ENCODE data around the gene CACNA1A. TPM values are rescaled to one million over a fixed set of nuclear protein-coding genes. Genes with fewer than 3 reads are reported as not detected.

The CACNA1A gene
- total RNA-seq, 2 experiments from 2014 or later, result 1.4 to 2.1 TPM

GRCh38 chr19:13220847-13221246, 285.4 kb downstream of the CACNA1A start:
- no peak overlapping the region for H3K27ac Mint-ChIP-seq
- ATAC-seq (no peak), DNase-seq (no peak)
- H3K9me3 Mint-ChIP-seq (ENCODE audit: low read depth), result no peaks in the 10 kb centered on the region
- CTCF ChIA-PET, result interaction anchor here (0.7 kb wide), 1 partner anchor 14 kb away, joined by 3 read pairs; no protein-coding TSS in a partner anchor
- H3K27me3 Mint-ChIP-seq, result peaks cover 3% of the 10 kb centered on the region
- no peak overlapping the region for H3K4me3 Mint-ChIP-seq
- H3K36me3 Mint-ChIP-seq, result no peaks in the 10 kb centered on the region
- peaks cover 12% of the 10 kb centered on the region for H3K4me1 Mint-ChIP-seq

GRCh38 chr19:13215572-13216380, 290.5 kb downstream of the CACNA1A start:
- DNase-seq, result peak; percentile 69
- Mint-ChIP-seq H3K27me3 (no peaks in the 10 kb centered on the region), H3K36me3 (no peaks in the 10 kb centered on the region), H3K4me1 (peaks cover 15% of the 10 kb centered on the region), H3K4me3 (peak overlapping the region; percentile 59), H3K27ac (peak overlapping the region; percentile 75), H3K9me3 (ENCODE audit: low read depth) (no peaks in the 10 kb centered on the region)
- CTCF ChIA-PET, result interaction anchor here (0.6 to 3.7 kb wide), 9 partner anchors 14 to 107 kb away, joined by 3 to 18 read pairs (median 4); no protein-coding TSS in a partner anchor
- ATAC-seq, result peak; percentile 66

- H3K4me1 Mint-ChIP-seq, result peaks cover 13% of the 10 kb centered on the region
- no peak overlapping the region for H3K27ac Mint-ChIP-seq
- H3K27me3 Mint-ChIP-seq, result no peaks in the 10 kb centered on the region
- H3K4me3 Mint-ChIP-seq, result no peak overlapping the region
- H3K9me3 Mint-ChIP-seq (ENCODE audit: low read depth), result no peaks in the 10 kb centered on the region
- H3K36me3 Mint-ChIP-seq, result no peaks in the 10 kb centered on the region
- ATAC-seq, result no peak
- DNase-seq, result no peak
- CTCF ChIA-PET, result interaction anchor here (0.7 to 5.9 kb wide), 10 partner anchors 19 to 696 kb away, joined by 3 to 31 read pairs (median 4); no protein-coding TSS in a partner anchor
Observed at GRCh38 chr19:13214036-13214730, 292.1 kb downstream of the CACNA1A start.

GRCh38 chr19:13212759-13213330, 293.4 kb downstream of the CACNA1A start:
- no peak overlapping the region for H3K27ac Mint-ChIP-seq
- H3K4me1 Mint-ChIP-seq, result peaks cover 19% of the 10 kb centered on the region
- CTCF ChIA-PET, result interaction anchor here (0.8 to 5.9 kb wide), 8 partner anchors 9 to 375 kb away, joined by 3 to 31 read pairs (median 3); no protein-coding TSS in a partner anchor
- no peaks in the 10 kb centered on the region for H3K36me3 Mint-ChIP-seq
- DNase-seq (peak; percentile 85), ATAC-seq (peak; percentile 59)
- H3K9me3 Mint-ChIP-seq (ENCODE audit: low read depth), result no peaks in the 10 kb centered on the region
- no peaks in the 10 kb centered on the region for H3K27me3 Mint-ChIP-seq
- no peak overlapping the region for H3K4me3 Mint-ChIP-seq

GRCh38 chr19:13211426-13212308, 294.6 kb downstream of the CACNA1A start:
- Mint-ChIP-seq H3K27me3 (no peaks in the 10 kb centered on the region), H3K4me1 (peaks cover 17% of the 10 kb centered on the region), H3K27ac (no peak overlapping the region), H3K4me3 (no peak overlapping the region), H3K36me3 (no peaks in the 10 kb centered on the region), H3K9me3 (ENCODE audit: low read depth) (no peaks in the 10 kb centered on the region)
- CTCF ChIA-PET, result interaction anchor here (0.6 to 5.9 kb wide), 8 partner anchors 8 to 195 kb away, joined by 3 to 31 read pairs (median 4); partner anchors contain the start of genes IER2 and STX10
- DNase-seq (no peak), ATAC-seq (no peak)

- CTCF ChIA-PET, result interaction anchor here (0.9 to 5.9 kb wide), 5 partner anchors 16 to 60 kb away, joined by 3 to 31 read pairs (median 5); partner anchors contain the start of genes IER2 and STX10
- no peak overlapping the region for H3K27ac Mint-ChIP-seq
- DNase-seq (no peak), ATAC-seq (no peak)
- peaks cover 13% of the 10 kb centered on the region for H3K4me1 Mint-ChIP-seq
- no peak overlapping the region for H3K4me3 Mint-ChIP-seq
- no peaks in the 10 kb centered on the region for H3K27me3 Mint-ChIP-seq
- no peaks in the 10 kb centered on the region for H3K9me3 Mint-ChIP-seq (ENCODE audit: low read depth)
- no peaks in the 10 kb centered on the region for H3K36me3 Mint-ChIP-seq
Observed at GRCh38 chr19:13210941-13211340, 295.3 kb downstream of the CACNA1A start.

- ATAC-seq, result no peak
- no peak overlapping the region for H3K27ac Mint-ChIP-seq
- H3K27me3 Mint-ChIP-seq, result no peaks in the 10 kb centered on the region
- no peak for DNase-seq
- peaks cover 7% of the 10 kb centered on the region for H3K4me1 Mint-ChIP-seq
- CTCF ChIA-PET, result interaction anchor here (0.9 to 5.9 kb wide), 3 partner anchors 16 to 60 kb away, joined by 3 to 31 read pairs (median 3); partner anchors contain the start of genes IER2 and STX10
- H3K9me3 Mint-ChIP-seq (ENCODE audit: low read depth), result no peaks in the 10 kb centered on the region
- no peak overlapping the region for H3K4me3 Mint-ChIP-seq
- no peaks in the 10 kb centered on the region for H3K36me3 Mint-ChIP-seq
Observed at GRCh38 chr19:13210339-13210775, 295.9 kb downstream of the CACNA1A start.

GRCh38 chr19:13209484-13210338, 296.6 kb downstream of the CACNA1A start:
- Mint-ChIP-seq H3K36me3 (no peaks in the 10 kb centered on the region), H3K27ac (no peak overlapping the region), H3K9me3 (ENCODE audit: low read depth) (no peaks in the 10 kb centered on the region), H3K4me3 (peak overlapping the region; percentile 43), H3K27me3 (no peaks in the 10 kb centered on the region), H3K4me1 (peaks cover 6% of the 10 kb centered on the region)
- CTCF ChIA-PET, result interaction anchor here (5.9 kb wide), 1 partner anchor 15 kb away, joined by 31 read pairs; no protein-coding TSS in a partner anchor
- DNase-seq (no peak), ATAC-seq (no peak)

- CTCF ChIA-PET, result interaction anchor here (0.6 to 5.9 kb wide), 3 partner anchors 14 to 32 kb away, joined by 4 to 31 read pairs (median 4); no protein-coding TSS in a partner anchor
Observed at GRCh38 chr19:13208672-13209483, 297.4 kb downstream of the CACNA1A start.

GRCh38 chr19:13207846-13208671, 298.2 kb downstream of the CACNA1A start:
- CTCF ChIA-PET, result interaction anchor here (0.6 to 1.4 kb wide), 2 partner anchors 14 to 32 kb away, joined by 4 read pairs; no protein-coding TSS in a partner anchor
- H3K27ac Mint-ChIP-seq, result peak overlapping the region; percentile 97

More at GRCh38 chr19:13208672-13209483, 297.4 kb downstream of the CACNA1A start:
- Mint-ChIP-seq H3K4me3 (peak overlapping the region; percentile 84), H3K36me3 (no peaks in the 10 kb centered on the region), H3K9me3 (ENCODE audit: low read depth) (no peaks in the 10 kb centered on the region), H3K27ac (peak overlapping the region; percentile 28), H3K4me1 (peaks cover 6% of the 10 kb centered on the region), H3K27me3 (no peaks in the 10 kb centered on the region)
- DNase-seq (no peak), ATAC-seq (peak; percentile 41)

More at GRCh38 chr19:13207846-13208671, 298.2 kb downstream of the CACNA1A start:
- Mint-ChIP-seq H3K4me1 (peaks cover 6% of the 10 kb centered on the region), H3K36me3 (no peaks in the 10 kb centered on the region), H3K4me3 (peak overlapping the region; percentile 84), H3K9me3 (ENCODE audit: low read depth) (no peaks in the 10 kb centered on the region), H3K27me3 (no peaks in the 10 kb centered on the region)
- DNase-seq, result peak; percentile 82
- ATAC-seq, result peak; percentile 67

Data from activated CD8-positive, alpha-beta memory T cell treated with anti-CD3 and anti-CD28 coated beads, Interleukin-2, amount 10 ng/mL, durations not matched to agents 7 days and 5 days (primary cell).